GM18502 (cell line): ENCODE results near the gene CUL1.

ENCODE experiments used
- ATAC-seq: cut with Tn5 transposase; IDR thresholded peaks from one replicate; pipeline ENCODE4 v1.9.1; 2021; ENCODE audit warnings: mild to moderate bottlenecking; ENCODE audit not compliant: unreplicated experiment, poor library complexity

CUL1 gene

GRCh38 chr7:148714498-148714897, 15.8 kb downstream of the CUL1 start:
- ATAC-seq, result no peak

- ATAC-seq, result no peak
Measured at GRCh38 chr7:148715027-148715426, 16.3 kb downstream of the CUL1 start.

GRCh38 chr7:148717266-148717793, 18.6 kb downstream of the CUL1 start:
- ATAC-seq, result no peak

- no peak for ATAC-seq
Measured at GRCh38 chr7:148718431-148718830, 19.7 kb downstream of the CUL1 start.

GRCh38 chr7:148719753-148720152, 21.1 kb downstream of the CUL1 start:
- ATAC-seq, result no peak

GRCh38 chr7:148720472-148720871, 21.8 kb downstream of the CUL1 start:
- ATAC-seq, result no peak

GRCh38 chr7:148721390-148721789, 22.7 kb downstream of the CUL1 start:
- ATAC-seq, result no peak

GRCh38 chr7:148722340-148723165, 23.9 kb downstream of the CUL1 start:
- no peak for ATAC-seq

- no peak for ATAC-seq
Measured at GRCh38 chr7:148723166-148723559, 24.5 kb downstream of the CUL1 start.

- ATAC-seq, result no peak
Measured at GRCh38 chr7:148723846-148724245, 25.1 kb downstream of the CUL1 start.

GRCh38 chr7:148726385-148726784, 27.7 kb downstream of the CUL1 start:
- peak; percentile 50 for ATAC-seq

- ATAC-seq, result no peak
Measured at GRCh38 chr7:148727501-148728278, 29.0 kb downstream of the CUL1 start.

GRCh38 chr7:148729984-148730733, 31.5 kb downstream of the CUL1 start:
- no peak for ATAC-seq

- ATAC-seq, result no peak
Measured at GRCh38 chr7:148732862-148733261, 34.2 kb downstream of the CUL1 start.

- no peak for ATAC-seq
Measured at GRCh38 chr7:148733496-148733895, 34.8 kb downstream of the CUL1 start.

GRCh38 chr7:148735141-148735540, 36.4 kb downstream of the CUL1 start:
- ATAC-seq, result no peak

- ATAC-seq, result no peak
Measured at GRCh38 chr7:148735967-148736366, 37.3 kb downstream of the CUL1 start.

- ATAC-seq, result no peak
Measured at GRCh38 chr7:148738737-148739535, 40.2 kb downstream of the CUL1 start.

GRCh38 chr7:148746135-148746534, 47.4 kb downstream of the CUL1 start:
- ATAC-seq, result no peak

GRCh38 chr7:148747274-148747673, 48.6 kb downstream of the CUL1 start:
- no peak for ATAC-seq
